Renal pelvis (tissue), 4 donors: Measurements from ENCODE around the gene DNMT1. TPM values are rescaled to one million over a fixed set of nuclear protein-coding genes. Genes with fewer than 3 reads are reported as not detected.

ENCODE experiments used
- DNase-seq: peaks from one replicate; pipeline ENCODE4 v3.0.0-alpha.2; 2013
- polyA plus RNA-seq, 3 donors: library from polyadenylated mRNA; unstranded; fragments of 120-200 nt; gene quantifications; one replicate each; pipeline ENCODE4 v1.2.1, GENCODE V29; 2013; ENCODE audit not compliant: insufficient read length in 3 of 3

Gene DNMT1
- polyA plus RNA-seq, 3 donors = 102 to 125 (median 107) TPM

DNA sequence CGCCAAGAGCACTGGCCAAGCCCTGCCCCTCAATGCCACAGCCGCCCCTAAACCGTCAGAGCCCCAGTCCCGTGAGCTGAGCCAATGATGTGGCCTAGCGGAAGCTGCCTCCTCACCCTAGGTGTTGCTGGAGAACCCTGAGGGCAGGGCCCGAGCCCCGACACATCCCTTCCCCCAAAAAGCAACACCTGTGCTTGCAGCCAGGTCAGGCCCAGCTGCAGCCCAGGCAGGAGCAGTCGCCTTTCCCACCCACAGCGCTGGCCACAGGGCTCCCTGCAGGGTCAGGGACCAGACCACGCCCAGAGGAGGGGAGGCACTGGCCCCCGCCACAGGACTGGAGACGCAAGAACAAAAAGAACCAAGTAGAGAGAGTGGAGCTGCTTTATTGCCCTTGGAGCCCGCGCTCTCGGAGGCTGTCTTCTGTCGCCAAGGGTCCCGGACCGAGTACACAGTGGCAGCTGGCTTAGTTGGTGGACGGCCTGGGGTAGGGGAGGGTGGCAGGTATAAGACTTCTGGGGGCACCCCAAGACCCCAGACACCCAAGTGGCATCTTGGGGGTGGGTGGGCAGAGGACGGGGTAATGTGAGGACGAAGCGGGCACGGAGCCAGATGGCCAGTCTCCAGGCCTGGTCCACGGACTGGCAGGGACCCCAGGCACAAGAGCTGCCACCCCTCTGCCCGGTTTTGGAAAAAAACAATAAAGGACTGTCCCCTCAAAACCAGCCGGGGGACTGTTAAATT, 79.9 kb downstream of the DNMT1 start:
- no peak for DNase-seq

DNA sequence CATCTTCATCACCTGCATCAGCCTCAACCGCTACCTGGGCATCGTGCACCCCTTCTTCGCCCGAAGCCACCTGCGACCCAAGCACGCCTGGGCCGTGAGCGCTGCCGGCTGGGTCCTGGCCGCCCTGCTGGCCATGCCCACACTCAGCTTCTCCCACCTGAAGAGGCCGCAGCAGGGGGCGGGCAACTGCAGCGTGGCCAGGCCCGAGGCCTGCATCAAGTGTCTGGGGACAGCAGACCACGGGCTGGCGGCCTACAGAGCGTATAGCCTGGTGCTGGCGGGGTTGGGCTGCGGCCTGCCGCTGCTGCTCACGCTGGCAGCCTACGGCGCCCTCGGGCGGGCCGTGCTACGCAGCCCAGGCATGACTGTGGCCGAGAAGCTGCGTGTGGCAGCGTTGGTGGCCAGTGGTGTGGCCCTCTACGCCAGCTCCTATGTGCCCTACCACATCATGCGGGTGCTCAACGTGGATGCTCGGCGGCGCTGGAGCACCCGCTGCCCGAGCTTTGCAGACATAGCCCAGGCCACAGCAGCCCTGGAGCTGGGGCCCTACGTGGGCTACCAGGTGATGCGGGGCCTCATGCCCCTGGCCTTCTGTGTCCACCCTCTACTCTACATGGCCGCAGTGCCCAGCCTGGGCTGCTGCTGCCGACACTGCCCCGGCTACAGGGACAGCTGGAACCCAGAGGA, 80.6 kb downstream of the DNMT1 start:
- DNase-seq = no peak

DNA sequence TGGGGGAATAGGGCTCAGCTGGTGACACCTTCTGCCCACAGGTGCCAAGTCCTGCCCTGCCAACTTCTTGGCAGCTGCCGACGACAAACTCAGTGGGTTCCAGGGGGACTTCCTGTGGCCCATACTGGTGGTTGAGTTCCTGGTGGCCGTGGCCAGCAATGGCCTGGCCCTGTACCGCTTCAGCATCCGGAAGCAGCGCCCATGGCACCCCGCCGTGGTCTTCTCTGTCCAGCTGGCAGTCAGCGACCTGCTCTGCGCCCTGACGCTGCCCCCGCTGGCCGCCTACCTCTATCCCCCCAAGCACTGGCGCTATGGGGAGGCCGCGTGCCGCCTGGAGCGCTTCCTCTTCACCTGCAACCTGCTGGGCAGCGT, 81.2 kb downstream of the DNMT1 start:
- no peak for DNase-seq

GRCh38 chr19:10112895-10113591, 81.7 kb downstream of the DNMT1 start:
- no peak for DNase-seq

DNA sequence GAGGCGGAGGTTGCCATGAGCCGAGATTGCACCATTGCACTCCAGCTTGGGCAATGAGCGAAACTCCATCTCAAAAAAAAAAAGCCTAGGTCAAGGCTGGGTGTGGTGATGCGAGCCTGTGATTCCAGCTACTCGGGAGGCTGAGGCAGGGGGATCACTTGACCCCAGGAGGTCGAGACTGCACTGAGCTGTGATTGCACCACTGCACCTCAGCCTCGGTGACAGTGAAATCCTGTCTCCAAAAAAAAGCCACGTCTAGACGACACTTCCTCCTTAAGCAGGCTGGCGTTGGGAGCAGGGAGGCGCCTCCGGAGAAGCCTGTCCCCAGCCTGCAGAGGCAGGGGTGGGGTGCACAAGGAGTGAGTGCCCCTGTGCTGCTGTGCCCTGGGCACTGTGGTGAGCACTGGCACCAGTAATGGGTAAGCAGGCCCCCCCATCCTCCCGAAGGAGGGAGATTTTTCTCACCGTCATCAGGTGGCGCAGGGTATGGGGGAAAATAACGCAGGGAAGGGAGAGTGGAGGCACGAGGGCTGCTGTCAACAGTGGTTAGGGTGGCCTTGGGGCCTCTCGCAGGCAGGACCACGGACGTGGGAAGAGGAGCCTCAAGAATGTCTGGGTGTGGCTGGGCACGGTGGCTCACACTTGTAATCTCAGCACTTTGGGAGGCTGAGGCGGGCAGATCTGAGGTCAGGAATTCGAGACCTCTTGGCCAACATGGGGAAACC, 82.6 kb downstream of the DNMT1 start:
- no peak for DNase-seq

DNA sequence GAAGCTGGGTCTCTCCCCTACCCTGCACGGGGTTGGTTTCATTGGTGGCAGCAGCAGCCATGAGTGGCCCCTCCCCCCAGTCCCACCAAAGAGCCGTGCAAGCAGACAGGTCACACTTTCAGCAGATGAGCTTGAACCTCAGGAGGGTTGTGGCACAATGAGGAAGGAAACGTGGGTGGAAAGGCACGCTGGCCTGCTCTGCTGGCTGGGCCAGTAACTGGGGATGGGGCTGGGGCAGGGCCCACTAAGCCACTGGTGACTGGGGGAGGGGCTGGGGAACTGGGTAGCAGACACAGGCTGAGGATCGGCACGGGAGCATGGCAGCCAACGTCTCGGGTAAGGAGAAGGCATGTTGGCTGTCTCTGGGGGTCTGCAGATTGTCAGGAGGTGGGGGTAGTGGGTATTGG, 83.3 kb downstream of the DNMT1 start, which contains the start of gene P2RY11:
Gene P2RY11 (plus strand): TSS at position 289 of the 407 bp plus-strand sequence. CDS start 29 bp downstream, at position 318.
- no peak for DNase-seq

DNA sequence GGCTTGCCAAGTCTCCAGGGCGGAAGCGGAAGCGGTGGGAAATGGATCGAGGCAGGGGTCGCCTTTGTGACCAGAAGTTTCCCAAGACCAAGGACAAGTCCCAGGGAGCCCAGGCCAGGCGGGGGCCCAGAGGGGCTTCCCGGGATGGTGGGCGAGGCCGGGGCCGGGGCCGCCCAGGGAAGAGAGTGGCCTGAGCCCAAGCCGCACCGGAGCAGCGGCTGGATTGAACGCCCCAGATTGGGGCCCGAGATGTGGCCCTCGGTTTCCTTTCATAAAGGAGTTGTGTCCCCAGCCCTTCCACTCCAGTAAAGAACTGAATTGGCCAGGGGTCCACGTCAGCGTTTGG, 83.8 kb downstream of the DNMT1 start:
- DNase-seq = no peak

- DNase-seq = no peak
Measured at GRCh38 chr19:10110076-10110971, 84.4 kb downstream of the DNMT1 start.

- no peak for DNase-seq
Measured at GRCh38 chr19:10109528-10109927, 85.2 kb downstream of the DNMT1 start.

DNA sequence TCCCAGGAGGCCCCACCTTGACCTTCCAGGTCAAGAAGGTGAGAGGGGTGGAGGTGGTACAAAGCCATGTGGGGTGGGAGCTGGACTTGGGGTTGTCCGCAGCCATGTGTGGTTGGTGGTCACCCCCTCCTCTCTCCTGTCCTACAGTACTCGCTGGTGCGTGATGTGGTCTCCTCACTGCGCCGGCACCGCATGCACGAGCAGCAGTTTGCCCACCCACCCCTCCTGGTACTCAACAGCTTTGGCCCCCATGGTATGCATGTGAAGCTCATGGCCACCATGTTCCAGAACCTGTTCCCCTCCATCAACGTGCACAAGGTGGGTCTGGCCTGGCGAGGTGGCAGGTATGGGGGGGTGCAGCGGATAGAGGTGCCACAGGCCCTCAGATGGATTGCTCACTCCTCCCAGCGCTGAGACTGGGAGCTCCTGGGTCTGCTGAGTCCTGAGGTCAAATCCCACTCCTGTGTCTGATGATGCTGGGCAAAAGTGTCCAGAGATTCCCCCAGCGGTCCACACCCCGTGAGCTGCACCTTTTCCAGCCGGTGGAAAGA, 86.9 kb downstream of the DNMT1 start:
- no peak for DNase-seq

DNA sequence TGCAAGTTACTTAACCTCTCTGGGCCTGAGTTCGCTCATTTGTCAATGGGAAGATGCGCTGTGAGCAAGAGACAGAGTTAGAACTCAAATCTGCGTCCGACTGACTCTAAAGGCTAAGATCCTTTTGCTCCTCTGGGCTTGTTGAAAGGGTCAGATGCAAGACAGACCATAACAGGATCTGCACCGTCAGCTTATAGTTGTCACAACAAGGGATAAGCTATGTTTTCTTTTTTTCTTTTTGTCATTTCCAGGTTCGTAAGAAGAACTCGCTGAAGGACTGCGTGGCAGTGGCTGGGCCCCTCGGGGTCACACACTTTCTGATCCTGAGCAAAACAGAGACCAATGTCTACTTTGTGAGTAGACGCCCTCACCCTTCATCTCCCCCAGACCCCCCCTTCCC, 87.5 kb downstream of the DNMT1 start:
- DNase-seq = no peak

DNA sequence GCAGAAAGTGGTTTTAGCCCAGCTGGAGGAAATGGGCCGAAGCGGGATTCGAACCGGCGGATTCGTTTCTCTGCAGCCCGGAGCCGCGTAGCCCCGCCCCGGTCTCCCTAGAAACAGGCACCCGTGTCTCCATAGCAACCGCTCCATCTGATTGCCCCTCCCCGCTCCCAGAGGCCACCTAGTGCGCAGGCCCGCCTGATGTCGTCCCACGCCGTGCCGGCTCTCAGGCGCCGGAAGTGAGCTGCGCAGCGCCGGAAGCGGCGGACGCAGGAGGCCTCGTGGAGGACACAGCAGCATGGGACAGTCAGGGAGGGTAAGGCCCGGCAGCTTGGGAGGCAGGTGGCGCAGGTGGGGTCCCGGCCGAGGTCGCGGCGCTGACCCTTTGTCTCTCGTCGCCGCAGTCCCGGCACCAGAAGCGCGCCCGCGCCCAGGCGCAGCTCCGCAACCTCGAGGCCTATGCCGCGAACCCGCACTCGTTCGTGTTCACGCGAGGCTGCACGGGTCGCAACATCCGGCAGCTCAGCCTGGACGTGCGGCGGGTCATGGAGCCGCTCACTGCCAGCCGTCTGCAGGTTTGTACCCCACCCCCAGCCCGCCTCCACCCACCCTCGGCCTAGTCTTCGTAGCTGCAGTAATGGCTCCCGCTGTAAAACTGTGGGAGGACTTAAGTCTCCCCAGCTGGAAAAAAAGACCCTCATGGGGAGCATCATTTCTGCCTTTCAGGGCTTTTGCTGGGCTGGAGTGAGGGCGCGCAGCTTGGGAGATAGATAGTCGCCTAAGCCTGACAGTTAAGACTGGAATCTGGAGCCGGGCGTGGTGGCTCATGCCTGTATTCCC, 88.4 kb downstream of the DNMT1 start, which contains the start of gene PPAN:
Gene PPAN (plus strand): TSS at position 263 of the 837 bp plus-strand sequence. CDS start 33 bp downstream, at position 296.
- DNase-seq = peak; percentile 97

- DNase-seq = no peak
Measured at GRCh38 chr19:10105509-10106099, 89.1 kb downstream of the DNMT1 start.

GRCh38 chr19:10104665-10105508, 89.9 kb downstream of the DNMT1 start:
- no peak for DNase-seq

GRCh38 chr19:10104130-10104513, 90.6 kb downstream of the DNMT1 start:
- DNase-seq = no peak

- peak; percentile 47 for DNase-seq
Measured at GRCh38 chr19:10102787-10103236, 91.9 kb downstream of the DNMT1 start.

GRCh38 chr19:10100163-10100785, 94.5 kb downstream of the DNMT1 start:
- DNase-seq = no peak

DNA sequence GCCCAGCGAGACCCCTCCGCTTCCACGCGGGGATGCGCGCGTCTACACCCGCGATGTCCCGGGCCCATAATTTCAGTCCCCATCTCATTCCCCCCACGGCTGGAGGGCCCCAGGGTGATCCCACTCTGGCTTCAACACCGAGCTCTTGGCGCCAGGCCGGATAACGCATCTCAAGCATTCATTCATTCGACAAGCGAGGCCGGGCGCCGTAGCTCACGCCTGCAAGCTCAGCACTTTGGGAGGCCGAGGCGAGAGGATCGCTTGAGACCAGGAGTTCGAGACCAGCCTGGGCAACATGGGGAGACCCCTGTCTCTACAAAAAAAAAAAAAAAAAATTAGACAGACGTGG, 98.2 kb downstream of the DNMT1 start:
- DNase-seq = no peak
